ENCODE data around the gene ROBO1.
A peak's percentile ranks its signal among the peaks of the same experiment; 100 is the strongest.

ROBO1 gene

GRCh38 chr3:78978037-78978436 is 789.8 kb downstream of the ROBO1 start:
- peak; percentile 17 for DNase-seq (ENCODE audit: low spot score)

GRCh38 chr3:78977073-78977472 is 790.7 kb downstream of the ROBO1 start:
- peak; percentile 6 for DNase-seq (ENCODE audit: low spot score)

GRCh38 chr3:78976200-78976599 is 791.6 kb downstream of the ROBO1 start:
- no peak for DNase-seq (ENCODE audit: low spot score)

GRCh38 chr3:78974181-78974790 is 793.5 kb downstream of the ROBO1 start:
- DNase-seq (ENCODE audit: low spot score), result peak; percentile 31

GRCh38 chr3:78972617-78973301 is 795.0 kb downstream of the ROBO1 start:
- no peak for DNase-seq (ENCODE audit: low spot score)

GRCh38 chr3:78970656-78971055 is 797.1 kb downstream of the ROBO1 start:
- no peak for DNase-seq (ENCODE audit: low spot score)

GRCh38 chr3:78969483-78969882 is 798.3 kb downstream of the ROBO1 start:
- DNase-seq (ENCODE audit: low spot score), result peak; percentile 58

- no peak for DNase-seq (ENCODE audit: low spot score)
These were observed 800.7 kb downstream of the ROBO1 start for GRCh38 chr3:78967061-78967460.

GRCh38 chr3:78963771-78964170 is 804.0 kb downstream of the ROBO1 start:
- no peak for DNase-seq (ENCODE audit: low spot score)

GRCh38 chr3:78957456-78957855 is 810.3 kb downstream of the ROBO1 start:
- DNase-seq (ENCODE audit: low spot score), result no peak

- no peak for DNase-seq (ENCODE audit: low spot score)
These were observed 816.4 kb downstream of the ROBO1 start for GRCh38 chr3:78951342-78951945.

GRCh38 chr3:78941587-78941986 is 826.2 kb downstream of the ROBO1 start:
- peak; percentile 83 for DNase-seq (ENCODE audit: low spot score)

- no peak for DNase-seq (ENCODE audit: low spot score)
These were observed 827.2 kb downstream of the ROBO1 start for GRCh38 chr3:78940626-78941025.

GRCh38 chr3:78940128-78940527 is 827.7 kb downstream of the ROBO1 start:
- no peak for DNase-seq (ENCODE audit: low spot score)

- DNase-seq (ENCODE audit: low spot score), result no peak
These were observed 830.3 kb downstream of the ROBO1 start for GRCh38 chr3:78937475-78937874.

GRCh38 chr3:78927759-78928158 is 840.0 kb downstream of the ROBO1 start:
- DNase-seq (ENCODE audit: low spot score), result no peak

GRCh38 chr3:78926523-78926922 is 841.3 kb downstream of the ROBO1 start:
- DNase-seq (ENCODE audit: low spot score), result no peak

- no peak for DNase-seq (ENCODE audit: low spot score)
These were observed 843.1 kb downstream of the ROBO1 start for GRCh38 chr3:78924711-78925110.

- peak; percentile 52 for DNase-seq (ENCODE audit: low spot score)
These were observed 848.6 kb downstream of the ROBO1 start for GRCh38 chr3:78919021-78919755.

GRCh38 chr3:78918361-78919020 is 849.3 kb downstream of the ROBO1 start:
- no peak for DNase-seq (ENCODE audit: low spot score)

GRCh38 chr3:78917536-78917935 is 850.3 kb downstream of the ROBO1 start:
- DNase-seq (ENCODE audit: low spot score), result no peak

- DNase-seq (ENCODE audit: low spot score), result no peak
These were observed 854.1 kb downstream of the ROBO1 start for GRCh38 chr3:78913711-78914110.
